GM12892 (cell line): ENCODE data around the gene PGGT1B.

ENCODE experiments used
- POLR2A ChIP-seq: IDR thresholded peaks from 2 replicates; pipeline ENCODE4 v1.6.1; 2011; ENCODE audit warnings: low read depth, low read length, control low read depth
- POLR2AphosphoS5 ChIP-seq: IDR thresholded peaks from 2 replicates; pipeline ENCODE4 v1.6.1; 2011; ENCODE audit warnings: low read depth, low read length, control low read depth
- TAF1 ChIP-seq: IDR thresholded peaks from 2 replicates; pipeline ENCODE4 v1.6.1; 2011; ENCODE audit warnings: low read depth, mild to moderate bottlenecking, control low read depth, low read length, borderline replicate concordance

DNA sequence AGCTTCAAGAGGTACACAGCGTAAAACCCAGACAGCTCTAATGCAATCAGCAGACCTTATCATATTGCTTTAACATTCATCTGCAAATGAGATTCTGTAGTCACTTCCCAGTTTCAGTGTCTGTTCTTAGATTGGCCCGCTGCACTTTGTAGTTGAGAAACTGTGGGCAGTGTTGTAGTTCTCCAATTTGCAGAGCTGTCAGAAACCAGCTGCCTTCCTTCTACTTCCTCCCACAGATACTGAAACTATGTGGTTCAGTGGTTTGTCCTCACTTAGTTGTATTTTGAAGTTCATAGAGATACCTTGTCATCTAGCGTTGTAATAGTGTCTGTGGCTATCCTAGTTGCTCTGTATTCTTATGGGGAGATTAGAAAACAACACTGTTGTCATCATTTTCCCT is 53.4 kb downstream of the PGGT1B start:
- no peak for TF ChIP-seq POLR2A
- no peak for TF ChIP-seq TAF1
- no peak for TF ChIP-seq POLR2AphosphoS5
